GM18907 (cell line): ENCODE results near the gene ZKSCAN2.

Experiments used
- ATAC-seq: cut with Tn5 transposase; IDR thresholded peaks from one replicate; pipeline ENCODE4 v1.9.1; 2021; ENCODE audit warnings: mild to moderate bottlenecking, moderate library complexity; ENCODE audit not compliant: unreplicated experiment

ZKSCAN2 gene

DNA sequence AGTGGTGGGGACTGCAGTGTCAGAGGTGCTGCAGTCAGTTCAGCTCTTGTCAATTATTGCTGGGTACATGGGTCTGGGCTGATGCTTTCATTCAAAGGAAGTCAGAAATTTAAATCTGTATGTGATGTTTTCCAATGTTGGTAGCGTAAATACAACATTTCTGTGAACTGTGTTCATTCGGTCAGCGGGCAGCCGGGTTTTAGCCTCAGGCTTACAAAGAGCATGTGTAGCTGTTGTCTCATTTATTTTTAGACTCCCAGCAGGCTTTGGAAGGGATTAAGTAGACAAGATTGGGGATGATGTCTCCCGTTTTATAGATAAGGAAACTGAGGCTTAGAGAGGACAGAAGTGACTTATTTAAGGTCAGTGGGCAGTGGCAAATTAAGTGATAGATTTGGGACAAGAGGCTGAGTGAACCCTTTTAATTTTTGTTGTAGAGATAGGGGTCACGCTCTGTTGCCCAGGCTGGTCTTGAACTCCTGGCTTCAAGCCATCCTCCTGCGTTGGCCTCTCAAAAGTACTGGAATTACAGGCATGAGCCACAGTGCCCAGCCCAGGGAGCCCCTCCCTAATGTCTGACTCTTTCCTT, 32.8 kb downstream of the ZKSCAN2 start:
- no peak for ATAC-seq

- no peak for ATAC-seq
Observed at GRCh38 chr16:25223964-25224363, 33.7 kb downstream of the ZKSCAN2 start.

GRCh38 chr16:25222959-25223358, 34.7 kb downstream of the ZKSCAN2 start:
- no peak for ATAC-seq

GRCh38 chr16:25219070-25219737, 38.4 kb downstream of the ZKSCAN2 start:
- no peak for ATAC-seq

DNA sequence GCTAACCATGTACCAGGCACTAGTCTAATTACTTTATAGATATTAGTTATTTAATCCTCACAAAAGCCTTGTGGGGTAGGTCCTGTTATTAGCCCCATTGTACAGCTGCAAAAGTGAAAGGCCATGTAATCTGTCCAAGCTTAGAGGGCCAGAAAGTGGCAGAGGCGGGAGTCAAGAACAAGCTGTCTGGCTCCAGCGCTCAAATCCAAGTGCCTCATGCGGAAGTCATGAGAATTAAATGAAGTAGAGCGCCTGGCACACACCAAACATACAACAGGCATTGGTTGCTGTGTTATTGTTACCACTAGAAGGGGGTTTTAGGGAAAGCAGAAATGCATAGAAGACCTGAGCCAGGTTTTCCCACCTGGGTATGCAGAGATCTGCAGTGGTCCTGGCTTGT, 39.7 kb downstream of the ZKSCAN2 start:
- no peak for ATAC-seq

DNA sequence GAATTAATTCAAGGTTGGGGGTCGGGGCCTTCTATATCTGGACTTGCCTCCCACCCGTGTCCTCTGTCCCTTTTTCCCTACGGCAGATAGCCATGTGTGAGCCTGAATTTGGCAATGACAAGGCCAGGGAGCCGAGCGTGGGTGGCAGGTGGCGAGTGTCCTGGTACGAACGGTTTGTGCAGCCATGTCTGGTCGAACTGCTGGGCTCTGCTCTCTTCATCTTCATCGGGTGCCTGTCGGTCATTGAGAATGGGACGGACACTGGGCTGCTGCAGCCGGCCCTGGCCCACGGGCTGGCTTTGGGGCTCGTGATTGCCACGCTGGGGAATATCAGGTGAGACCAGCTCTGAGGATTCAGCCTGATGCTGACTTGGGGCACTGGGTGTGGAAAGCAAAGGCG, 40.5 kb downstream of the ZKSCAN2 start:
- ATAC-seq: no peak

- ATAC-seq: no peak
Observed at GRCh38 chr16:25213709-25214397, 43.8 kb downstream of the ZKSCAN2 start.

DNA sequence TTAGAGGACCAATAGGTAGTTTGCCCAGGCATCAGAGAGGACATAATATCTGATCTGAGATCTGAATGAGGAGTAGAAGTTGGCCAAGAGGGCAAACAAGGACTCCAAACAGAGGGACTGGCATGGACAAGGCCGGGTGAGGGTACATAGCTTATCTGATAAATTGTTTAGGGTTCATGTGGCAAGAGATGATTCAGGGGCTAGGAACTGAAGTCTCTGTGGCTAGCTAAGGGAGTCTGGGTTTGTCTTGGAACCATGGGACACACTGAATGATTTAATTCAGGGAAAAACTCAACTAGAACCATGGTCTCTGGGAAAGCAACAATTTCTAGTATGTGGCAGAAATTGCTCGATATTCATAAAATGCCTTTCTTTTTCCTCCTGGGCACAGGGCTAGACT, 45.0 kb downstream of the ZKSCAN2 start:
- ATAC-seq: no peak

DNA sequence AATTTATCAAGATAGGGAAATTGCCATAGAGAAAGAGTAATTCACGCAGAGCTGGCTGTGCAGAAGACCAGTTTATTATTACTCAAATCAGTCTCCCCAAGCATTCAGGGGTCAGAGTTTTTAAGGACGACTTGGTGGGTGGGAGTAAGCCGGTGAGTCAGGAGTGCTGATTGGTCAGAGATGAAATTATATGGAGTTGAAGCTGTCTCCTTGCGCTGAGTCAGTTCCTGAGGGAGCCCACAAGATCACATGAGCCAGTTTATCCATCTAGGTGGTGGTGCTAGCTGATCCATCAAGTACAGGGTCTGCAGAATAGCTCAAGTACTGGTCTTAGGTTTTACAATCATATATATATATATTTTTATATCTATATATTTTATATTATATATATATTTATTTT, 46.9 kb downstream of the ZKSCAN2 start:
- ATAC-seq: no peak

- ATAC-seq: no peak
Observed at GRCh38 chr16:25199457-25199856, 58.2 kb downstream of the ZKSCAN2 start.

DNA sequence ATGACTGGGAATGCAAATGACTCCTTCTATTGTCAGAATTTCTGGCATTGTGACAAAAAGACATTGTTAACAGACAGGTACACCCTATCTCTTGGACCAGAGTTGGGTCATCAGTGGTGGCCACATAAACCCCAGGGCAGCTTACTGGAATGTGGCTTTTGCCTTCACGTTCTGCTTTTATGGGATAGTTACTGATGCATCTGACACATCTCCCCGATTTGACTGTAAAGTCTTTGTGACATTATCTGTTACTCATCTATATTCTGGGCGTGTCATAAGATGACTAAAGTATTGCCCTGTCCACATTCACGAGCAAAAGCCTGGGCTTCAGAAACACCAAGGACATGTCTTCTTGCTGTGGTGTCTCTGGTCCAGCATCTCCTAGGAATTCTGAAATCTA, 59.6 kb downstream of the ZKSCAN2 start:
- ATAC-seq: no peak

GRCh38 chr16:25194273-25194878, 63.3 kb downstream of the ZKSCAN2 start:
- ATAC-seq: no peak

GRCh38 chr16:25192096-25192495, 65.5 kb downstream of the ZKSCAN2 start:
- no peak for ATAC-seq

DNA sequence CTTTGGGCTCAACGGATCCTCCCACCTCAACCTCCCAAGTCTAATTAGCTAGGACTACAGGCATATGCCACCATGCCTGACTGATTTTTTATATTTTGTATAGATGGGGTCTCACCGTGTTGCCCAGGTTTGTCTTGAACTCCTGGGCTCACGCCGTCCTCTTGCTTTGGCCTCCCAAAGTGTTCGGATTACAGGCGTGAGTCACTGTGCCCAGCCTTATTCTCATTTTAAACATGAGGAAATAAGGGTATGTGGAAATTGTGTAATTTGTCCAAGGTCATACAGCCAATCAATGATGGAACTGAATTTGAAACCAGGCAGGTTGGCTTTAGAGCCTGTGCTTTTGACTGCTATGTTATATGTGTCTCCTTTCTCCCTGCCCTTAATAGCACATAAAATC, 68.3 kb downstream of the ZKSCAN2 start:
- ATAC-seq: no peak

- no peak for ATAC-seq
Observed at GRCh38 chr16:25187491-25187795, 70.2 kb downstream of the ZKSCAN2 start.
